ENCODE results near the gene TMEM35B. TPM values are rescaled to one million over a fixed set of nuclear protein-coding genes. Genes with fewer than 3 reads are reported as not detected.
A peak's percentile ranks its signal among the peaks of the same experiment; 100 is the strongest.

The TMEM35B gene
- total RNA-seq, 1 donor from 2014 or later: 22.8 TPM

DNA sequence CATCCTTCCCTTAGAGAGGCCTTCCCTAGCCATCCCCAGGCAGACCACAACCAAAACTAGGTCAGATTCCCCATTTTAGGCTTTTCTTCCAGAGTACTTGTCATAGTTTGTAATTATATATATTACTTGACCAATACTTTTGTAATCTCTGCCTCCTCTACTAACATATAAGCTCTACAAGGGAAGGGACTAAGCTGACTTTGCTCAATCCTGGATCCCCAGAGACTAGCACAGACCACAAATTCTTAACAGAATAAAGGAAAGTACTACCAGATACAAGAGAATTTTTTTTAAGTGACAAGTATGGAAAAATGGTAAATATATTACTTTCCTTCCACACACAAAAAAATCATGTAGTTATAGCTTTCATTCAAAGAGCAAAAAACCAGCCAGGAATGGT lies 44.6 kb upstream of the TMEM35B start:
- DNase-seq (ENCODE audit: extremely low spot score, unreplicated experiment): no peak
- H3K27me3 Mint-ChIP-seq (ENCODE audit: unreplicated experiment): no peaks in the 10 kb centered on the region
- H3K4me1 Mint-ChIP-seq (ENCODE audit: unreplicated experiment): peaks cover 21% of the 10 kb centered on the region
- TF ChIP-seq, protein P1, sequence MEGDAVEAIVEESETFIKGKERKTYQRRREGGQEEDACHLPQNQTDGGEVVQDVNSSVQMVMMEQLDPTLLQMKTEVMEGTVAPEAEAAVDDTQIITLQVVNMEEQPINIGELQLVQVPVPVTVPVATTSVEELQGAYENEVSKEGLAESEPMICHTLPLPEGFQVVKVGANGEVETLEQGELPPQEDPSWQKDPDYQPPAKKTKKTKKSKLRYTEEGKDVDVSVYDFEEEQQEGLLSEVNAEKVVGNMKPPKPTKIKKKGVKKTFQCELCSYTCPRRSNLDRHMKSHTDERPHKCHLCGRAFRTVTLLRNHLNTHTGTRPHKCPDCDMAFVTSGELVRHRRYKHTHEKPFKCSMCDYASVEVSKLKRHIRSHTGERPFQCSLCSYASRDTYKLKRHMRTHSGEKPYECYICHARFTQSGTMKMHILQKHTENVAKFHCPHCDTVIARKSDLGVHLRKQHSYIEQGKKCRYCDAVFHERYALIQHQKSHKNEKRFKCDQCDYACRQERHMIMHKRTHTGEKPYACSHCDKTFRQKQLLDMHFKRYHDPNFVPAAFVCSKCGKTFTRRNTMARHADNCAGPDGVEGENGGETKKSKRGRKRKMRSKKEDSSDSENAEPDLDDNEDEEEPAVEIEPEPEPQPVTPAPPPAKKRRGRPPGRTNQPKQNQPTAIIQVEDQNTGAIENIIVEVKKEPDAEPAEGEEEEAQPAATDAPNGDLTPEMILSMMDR (IDR thresholded peaks at IDR 0.05): no peak
- H3K27ac Mint-ChIP-seq (ENCODE audit: unreplicated experiment): peak overlapping the region; percentile 41
- peaks cover 13% of the 10 kb centered on the region for H3K9me3 Mint-ChIP-seq (ENCODE audit: unreplicated experiment)
- peaks cover 20% of the 10 kb centered on the region for H3K36me3 Mint-ChIP-seq (ENCODE audit: unreplicated experiment)
- peak overlapping the region; percentile 100 for H3K4me3 Mint-ChIP-seq (ENCODE audit: unreplicated experiment)

DNA sequence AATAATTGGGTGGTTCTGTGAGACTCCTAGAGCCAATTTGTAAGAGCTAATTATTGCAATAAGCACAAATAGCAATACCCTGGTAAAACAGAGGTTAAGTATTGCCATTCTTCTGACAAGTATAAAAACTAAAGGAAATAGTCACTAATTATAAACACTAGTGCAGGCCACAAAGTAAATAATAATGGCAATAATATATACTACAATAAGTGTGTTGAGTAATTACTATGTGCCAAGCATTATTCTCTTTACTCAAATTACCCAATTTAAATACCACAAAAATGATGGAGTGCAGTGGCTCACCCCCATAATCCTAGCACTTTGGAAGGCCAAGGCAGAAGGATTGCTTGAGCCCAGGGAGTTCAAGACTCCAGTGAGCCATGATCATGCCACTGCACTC lies 31.3 kb upstream of the TMEM35B start:
- TF ChIP-seq, protein P1 (IDR thresholded peaks at IDR 0.05): no peak
- H3K9me3 Mint-ChIP-seq (ENCODE audit: unreplicated experiment): no peaks in the 10 kb centered on the region
- H3K36me3 Mint-ChIP-seq (ENCODE audit: unreplicated experiment): peaks cover 27% of the 10 kb centered on the region
- no peak for DNase-seq (ENCODE audit: extremely low spot score, unreplicated experiment)
- H3K4me3 Mint-ChIP-seq (ENCODE audit: unreplicated experiment): no peak overlapping the region
- H3K27me3 Mint-ChIP-seq (ENCODE audit: unreplicated experiment): no peaks in the 10 kb centered on the region
- no peak overlapping the region for H3K27ac Mint-ChIP-seq (ENCODE audit: unreplicated experiment)
- no peaks in the 10 kb centered on the region for H3K4me1 Mint-ChIP-seq (ENCODE audit: unreplicated experiment)

DNA sequence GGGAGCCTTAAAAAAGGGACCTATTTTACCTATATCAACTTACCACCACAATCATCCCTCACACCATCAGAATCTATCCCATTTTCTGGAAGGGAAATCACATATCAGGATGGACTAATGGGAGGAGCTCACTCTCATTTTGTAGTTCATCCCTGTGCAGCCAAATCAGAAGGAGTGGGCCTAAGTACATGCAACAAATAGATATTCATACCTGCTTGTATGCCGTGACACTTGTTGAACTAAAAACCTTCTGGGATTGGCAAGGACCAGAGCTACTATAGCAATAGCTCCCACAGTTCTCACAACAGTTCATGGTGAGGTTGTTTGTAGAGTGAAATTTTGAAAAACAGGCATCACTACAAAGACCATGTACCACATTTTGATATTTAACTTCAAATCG lies 29.3 kb upstream of the TMEM35B start:
- H3K36me3 Mint-ChIP-seq (ENCODE audit: unreplicated experiment): peaks cover 36% of the 10 kb centered on the region
- DNase-seq (ENCODE audit: extremely low spot score, unreplicated experiment): no peak
- H3K27ac Mint-ChIP-seq (ENCODE audit: unreplicated experiment): no peak overlapping the region
- H3K9me3 Mint-ChIP-seq (ENCODE audit: unreplicated experiment): no peaks in the 10 kb centered on the region
- TF ChIP-seq, protein P1 (IDR thresholded peaks at IDR 0.05): no peak
- H3K27me3 Mint-ChIP-seq (ENCODE audit: unreplicated experiment): no peaks in the 10 kb centered on the region
- no peaks in the 10 kb centered on the region for H3K4me1 Mint-ChIP-seq (ENCODE audit: unreplicated experiment)
- no peak overlapping the region for H3K4me3 Mint-ChIP-seq (ENCODE audit: unreplicated experiment)

DNA sequence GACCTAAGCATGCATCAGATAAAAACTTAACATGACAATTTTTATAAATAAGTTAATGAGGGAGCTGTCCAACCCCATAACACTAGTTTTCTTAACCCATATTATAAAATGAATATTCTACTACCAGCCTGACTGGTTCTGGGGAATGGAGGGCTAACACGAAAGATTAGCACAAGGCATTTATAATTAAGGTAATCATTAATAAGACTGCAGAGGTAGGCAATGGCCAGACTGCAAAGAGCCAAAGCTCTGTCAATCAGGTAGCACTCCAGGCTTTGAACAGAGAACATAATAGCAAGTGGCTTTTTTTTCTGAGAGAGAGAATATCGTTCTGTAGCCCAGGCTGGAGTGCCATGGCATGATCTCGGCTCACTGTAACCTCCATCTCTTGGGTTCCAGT lies 20.6 kb upstream of the TMEM35B start:
- Mint-ChIP-seq H3K4me3 (ENCODE audit: unreplicated experiment) (no peak overlapping the region), H3K27me3 (ENCODE audit: unreplicated experiment) (no peaks in the 10 kb centered on the region), H3K36me3 (ENCODE audit: unreplicated experiment) (peaks cover 32% of the 10 kb centered on the region), H3K4me1 (ENCODE audit: unreplicated experiment) (no peaks in the 10 kb centered on the region), H3K27ac (ENCODE audit: unreplicated experiment) (no peak overlapping the region), H3K9me3 (ENCODE audit: unreplicated experiment) (no peaks in the 10 kb centered on the region)
- no peak for DNase-seq (ENCODE audit: extremely low spot score, unreplicated experiment)
- TF ChIP-seq, protein P1 (IDR thresholded peaks at IDR 0.05): no peak

DNA sequence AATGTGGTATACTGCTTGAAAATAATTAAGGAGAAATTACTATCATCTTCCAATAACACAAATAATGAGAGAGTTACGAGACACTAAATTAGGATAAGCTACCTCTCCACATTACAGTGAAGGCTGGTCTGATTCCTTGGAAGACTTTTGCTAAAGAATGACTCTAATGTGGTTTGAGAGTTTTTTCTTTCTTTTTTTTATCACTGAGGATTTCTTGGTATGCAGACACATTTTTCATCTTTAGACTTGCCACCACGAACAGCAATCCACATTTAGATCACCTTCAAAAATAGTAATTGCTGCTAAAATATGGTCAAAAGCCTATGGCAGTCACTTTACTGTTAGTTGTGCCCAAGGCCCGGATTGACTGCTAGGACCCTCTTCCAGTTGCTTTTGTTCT lies 16.6 kb upstream of the TMEM35B start:
- Mint-ChIP-seq H3K36me3 (ENCODE audit: unreplicated experiment) (peaks cover 24% of the 10 kb centered on the region), H3K4me3 (ENCODE audit: unreplicated experiment) (no peak overlapping the region), H3K9me3 (ENCODE audit: unreplicated experiment) (no peaks in the 10 kb centered on the region), H3K4me1 (ENCODE audit: unreplicated experiment) (no peaks in the 10 kb centered on the region), H3K27me3 (ENCODE audit: unreplicated experiment) (no peaks in the 10 kb centered on the region), H3K27ac (ENCODE audit: unreplicated experiment) (no peak overlapping the region)
- no peak for DNase-seq (ENCODE audit: extremely low spot score, unreplicated experiment)
- TF ChIP-seq, protein P1 (IDR thresholded peaks at IDR 0.05): no peak
